ENCODE measurements around the gene MBLAC1. TPM values are rescaled to one million over a fixed set of nuclear protein-coding genes. Genes with fewer than 3 reads are reported as not detected.

Gene MBLAC1
- total and polyA plus RNA-seq, 9 of the 15 experiments (the other 6 are each of a cell fraction or from before 2014, with no cell fraction given) = 0.03 to 3.1 (median 0.52) TPM

- intact Hi-C loops (cut with micrococcal nuclease) = loop anchor here (5.0 kb wide), 1 partner anchor 117 kb away; no protein-coding TSS in a partner anchor
- TF ChIP-seq E2F4 (CRISPR knock-in tag; IDR thresholded peaks at IDR 0.05; ENCODE audit: low read depth) (no peak), POLR2AphosphoS5 (IDR thresholded peaks at IDR 0.05; ENCODE audit: control insufficient read depth, insufficient read depth, low read depth, low read length) (peak; percentile 51; the same call in 1 of the 2 replicates), PURB (CRISPR knock-in tag; IDR thresholded peaks at IDR 0.05; ENCODE audit: low read depth) (no peak), FOXK2 (conservative IDR thresholded peaks at IDR 0.05 in 1 of 2, IDR thresholded peaks at IDR 0.05 in 1 of 2; ENCODE audit: low read depth in 2 of 2) (no peak), ATF2 (CRISPR knock-in tag; IDR thresholded peaks at IDR 0.05) (no peak), MAX (CRISPR knock-in tag; IDR thresholded peaks at IDR 0.05) (no peak), EGR1 (conservative IDR thresholded peaks at IDR 0.05) (0 out of 2 replicates have a peak, but pooled peaks have one; percentile 12), MXI1 (IDR thresholded peaks at IDR 0.05; ENCODE audit: low read depth, low read length) (no peak), ARID4B (CRISPR knock-in tag; IDR thresholded peaks at IDR 0.05) (no peak), ZNF512 (tag; IDR thresholded peaks at IDR 0.05) (no peak), RBM15 (IDR thresholded peaks at IDR 0.05; ENCODE audit: insufficient read depth, low read length) (no peak)
Observed at GRCh38 chr7:100154651-100155491, 28.1 kb downstream of the MBLAC1 start.

More at GRCh38 chr7:100154651-100155491, 28.1 kb downstream of the MBLAC1 start:
- no peak for FAIRE-seq
- Histone ChIP-seq H3K4me2 (ENCODE audit: insufficient read depth, low read length) (no peak overlapping the region), H4K20me1 (replicated peaks; ENCODE audit: control insufficient read depth, insufficient read depth, low read length) (peaks cover 10% of the 10 kb centered on the region), H3K27me3 (ENCODE audit: control insufficient read depth in 2 of 2, insufficient read depth in 2 of 2, low read length in 2 of 2) (no peaks in the 10 kb centered on the region), H3K9me1 (ENCODE audit: control insufficient read depth, insufficient read depth, low read length) (no peaks in the 10 kb centered on the region), H3K9ac (ENCODE audit: insufficient read depth in 1 of 2, low read depth in 2 of 2, low read length in 2 of 2) (peak overlapping the region in 1 of 2 experiments; percentile 46; a peak in 1 of 4 replicates), H3K4me1 (replicated peaks in 1 of 2; ENCODE audit: control insufficient read depth in 2 of 2, insufficient read depth in 2 of 2, low read length in 2 of 2) (peaks cover 37 to 76% of the 10 kb centered on the region in 2 experiments), H2AFZ (ENCODE audit: low read depth, low read length) (no peak overlapping the region), H3K27ac (ENCODE audit: extremely low read depth, low read depth, low read length) (no peak overlapping the region), H3K79me2 (ENCODE audit: control insufficient read depth, insufficient read depth, low read length) (peaks cover 37% of the 10 kb centered on the region), H3K4me3 (no peak overlapping the region), H3K36me3 (ENCODE audit: control insufficient read depth, insufficient read depth, low read length) (peaks cover 64% of the 10 kb centered on the region), H3K9me3 (replicated peaks; ENCODE audit: control insufficient read depth, insufficient read depth, low read depth, low read length) (no peaks in the 10 kb centered on the region)
- BruUV-seq (replicated peaks) = no TSS peak
- ATAC-seq = no peak
- whole genome bisulfite sequencing (ENCODE audit: insufficient coverage, low coverage, missing lambda C conversion rate) = 86% methylated on average over 27 of the region's 30 CpGs
- in situ Hi-C loops (cut with MboI) = no loop called here
- peak in 1 of 4 experiments; percentile 52 for DNase-seq (ENCODE audit: extremely low read depth in 1 of 4, low spot score in 3 of 4)
- CTCF ChIA-PET (ENCODE audit: low intra/inter-chr PET ratio) = no interaction called here
- POLR2A ChIA-PET = interaction anchor here (0.7 kb wide), 1 partner anchor 9 kb away, joined by 4 read pairs; no protein-coding TSS in a partner anchor
